Measurements from ENCODE around the gene XPR1. TPM values are rescaled to one million over a fixed set of nuclear protein-coding genes. Genes with fewer than 3 reads are reported as not detected.

Gene XPR1
- total RNA-seq, 1 donor from 2014 or later = 35.2 TPM

GRCh38 chr1:180908074-180908765, 276.4 kb downstream of the XPR1 start:
- no peak overlapping the region for H3K27ac Mint-ChIP-seq (ENCODE audit: unreplicated experiment)
- no peaks in the 10 kb centered on the region for H3K36me3 ChIP-seq (ENCODE audit: insufficient read depth, low read length)
- peaks cover 3% of the 10 kb centered on the region for H3K36me3 Mint-ChIP-seq (ENCODE audit: low read depth, unreplicated experiment)
- no peaks in the 10 kb centered on the region for H3K79me2 ChIP-seq (ENCODE audit: insufficient read depth, low read length)
- H3K4me1 ChIP-seq (ENCODE audit: insufficient read depth, low read length) = peaks cover 8% of the 10 kb centered on the region
- H3K4me3 ChIP-seq (ENCODE audit: insufficient read depth, low read depth, low read length) = no peak overlapping the region
- no peaks in the 10 kb centered on the region for H4K20me1 ChIP-seq (ENCODE audit: insufficient read depth, low read length)
- FAIRE-seq (no peak), DNase-seq (ENCODE audit: low read depth) (no peak)
- H2AFZ ChIP-seq (ENCODE audit: low read depth, low read length) = no peak overlapping the region
- no peaks in the 10 kb centered on the region for H3K27me3 ChIP-seq (ENCODE audit: insufficient read depth, low read length)
- no peak overlapping the region for H3K27ac ChIP-seq (ENCODE audit: low read depth, low read length)
- no peaks in the 10 kb centered on the region for H3K9me3 ChIP-seq (ENCODE audit: insufficient read depth, low read depth, low read length)
- H3K27me3 Mint-ChIP-seq (ENCODE audit: low read depth, unreplicated experiment) = peaks cover 36% of the 10 kb centered on the region
- no peak overlapping the region for H3K4me3 Mint-ChIP-seq (ENCODE audit: unreplicated experiment)
- TF ChIP-seq CTCF (IDR thresholded peaks at IDR 0.05; ENCODE audit: insufficient read depth, low read depth, low read length) = no peak
- no peak for TF ChIP-seq EZH2 (IDR thresholded peaks at IDR 0.05; ENCODE audit: insufficient read depth, low read length)
- H3K4me2 ChIP-seq (ENCODE audit: low read length) = no peak overlapping the region
- H3K9ac ChIP-seq (ENCODE audit: low read length) = no peak overlapping the region
- no peaks in the 10 kb centered on the region for H3K9me3 Mint-ChIP-seq (ENCODE audit: unreplicated experiment)
- H3K4me1 Mint-ChIP-seq (ENCODE audit: low read depth, unreplicated experiment) = peaks cover 2% of the 10 kb centered on the region

GRCh38 chr1:180909005-180909414, 277.2 kb downstream of the XPR1 start:
- no peak overlapping the region for H3K27ac ChIP-seq (ENCODE audit: low read depth, low read length)
- no peaks in the 10 kb centered on the region for H3K27me3 ChIP-seq (ENCODE audit: insufficient read depth, low read length)
- Mint-ChIP-seq H3K36me3 (ENCODE audit: low read depth, unreplicated experiment) (peaks cover 3% of the 10 kb centered on the region), H3K27ac (ENCODE audit: unreplicated experiment) (no peak overlapping the region), H3K9me3 (ENCODE audit: unreplicated experiment) (no peaks in the 10 kb centered on the region), H3K4me1 (ENCODE audit: low read depth, unreplicated experiment) (peaks cover 2% of the 10 kb centered on the region), H3K4me3 (ENCODE audit: unreplicated experiment) (no peak overlapping the region), H3K27me3 (ENCODE audit: low read depth, unreplicated experiment) (peaks cover 44% of the 10 kb centered on the region)
- no peak overlapping the region for H3K4me2 ChIP-seq (ENCODE audit: low read length)
- H3K79me2 ChIP-seq (ENCODE audit: insufficient read depth, low read length) = no peaks in the 10 kb centered on the region
- H3K36me3 ChIP-seq (ENCODE audit: insufficient read depth, low read length) = no peaks in the 10 kb centered on the region
- H4K20me1 ChIP-seq (ENCODE audit: insufficient read depth, low read length) = no peaks in the 10 kb centered on the region
- no peak overlapping the region for H2AFZ ChIP-seq (ENCODE audit: low read depth, low read length)
- FAIRE-seq (no peak), DNase-seq (ENCODE audit: low read depth) (no peak)
- no peak for TF ChIP-seq CTCF (IDR thresholded peaks at IDR 0.05; ENCODE audit: insufficient read depth, low read depth, low read length)
- no peak for TF ChIP-seq EZH2 (IDR thresholded peaks at IDR 0.05; ENCODE audit: insufficient read depth, low read length)
- no peaks in the 10 kb centered on the region for H3K9me3 ChIP-seq (ENCODE audit: insufficient read depth, low read depth, low read length)
- H3K4me1 ChIP-seq (ENCODE audit: insufficient read depth, low read length) = peaks cover 8% of the 10 kb centered on the region
- H3K4me3 ChIP-seq (ENCODE audit: insufficient read depth, low read depth, low read length) = no peak overlapping the region
- no peak overlapping the region for H3K9ac ChIP-seq (ENCODE audit: low read length)

GRCh38 chr1:180909462-180909976, 277.7 kb downstream of the XPR1 start:
- Mint-ChIP-seq H3K9me3 (ENCODE audit: unreplicated experiment) (no peaks in the 10 kb centered on the region), H3K27ac (ENCODE audit: unreplicated experiment) (no peak overlapping the region), H3K4me3 (ENCODE audit: unreplicated experiment) (no peak overlapping the region), H3K36me3 (ENCODE audit: low read depth, unreplicated experiment) (peaks cover 3% of the 10 kb centered on the region), H3K27me3 (ENCODE audit: low read depth, unreplicated experiment) (peaks cover 47% of the 10 kb centered on the region), H3K4me1 (ENCODE audit: low read depth, unreplicated experiment) (peaks cover 2% of the 10 kb centered on the region)
- no peak overlapping the region for H3K9ac ChIP-seq (ENCODE audit: low read length)
- no peak overlapping the region for H3K4me2 ChIP-seq (ENCODE audit: low read length)
- no peaks in the 10 kb centered on the region for H3K36me3 ChIP-seq (ENCODE audit: insufficient read depth, low read length)
- DNase-seq (ENCODE audit: low read depth) (no peak), FAIRE-seq (no peak)
- H3K4me1 ChIP-seq (ENCODE audit: insufficient read depth, low read length) = peaks cover 8% of the 10 kb centered on the region
- no peak overlapping the region for H3K4me3 ChIP-seq (ENCODE audit: insufficient read depth, low read depth, low read length)
- H3K79me2 ChIP-seq (ENCODE audit: insufficient read depth, low read length) = no peaks in the 10 kb centered on the region
- no peak overlapping the region for H3K27ac ChIP-seq (ENCODE audit: low read depth, low read length)
- H4K20me1 ChIP-seq (ENCODE audit: insufficient read depth, low read length) = no peaks in the 10 kb centered on the region
- H2AFZ ChIP-seq (ENCODE audit: low read depth, low read length) = no peak overlapping the region
- H3K9me3 ChIP-seq (ENCODE audit: insufficient read depth, low read depth, low read length) = no peaks in the 10 kb centered on the region
- TF ChIP-seq CTCF (IDR thresholded peaks at IDR 0.05; ENCODE audit: insufficient read depth, low read depth, low read length) (no peak), EZH2 (IDR thresholded peaks at IDR 0.05; ENCODE audit: insufficient read depth, low read length) (no peak)
- no peaks in the 10 kb centered on the region for H3K27me3 ChIP-seq (ENCODE audit: insufficient read depth, low read length)
